GM12801 (cell line): Measurements from ENCODE around the gene CFAP299.

Experiments used
- CTCF ChIP-seq: IDR thresholded peaks from one replicate; pipeline ENCODE4 v1.5.1; 2011; ENCODE audit warnings: control low read depth; ENCODE audit not compliant: insufficient read length; ENCODE audit errors: extremely low read depth

The CFAP299 gene

DNA sequence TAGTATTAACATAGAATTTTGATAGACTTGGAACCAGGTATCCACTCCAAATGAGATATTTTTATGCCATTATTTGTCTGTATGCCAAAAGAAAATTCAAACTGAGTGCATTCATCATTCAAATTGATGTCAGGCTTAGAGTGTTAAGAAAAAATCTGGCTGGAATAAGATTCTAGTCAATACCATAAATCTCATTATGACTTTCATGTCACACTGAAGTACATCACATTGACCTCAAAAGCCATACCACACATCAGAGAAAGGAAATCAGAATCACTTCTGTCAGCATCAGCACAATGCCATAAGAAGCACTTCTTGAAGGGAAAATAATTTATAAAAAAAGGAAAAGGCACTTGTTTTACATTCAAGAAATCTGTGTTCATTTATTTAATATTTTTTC is 575.9 kb downstream of the CFAP299 start:
- no peak for TF ChIP-seq CTCF

DNA sequence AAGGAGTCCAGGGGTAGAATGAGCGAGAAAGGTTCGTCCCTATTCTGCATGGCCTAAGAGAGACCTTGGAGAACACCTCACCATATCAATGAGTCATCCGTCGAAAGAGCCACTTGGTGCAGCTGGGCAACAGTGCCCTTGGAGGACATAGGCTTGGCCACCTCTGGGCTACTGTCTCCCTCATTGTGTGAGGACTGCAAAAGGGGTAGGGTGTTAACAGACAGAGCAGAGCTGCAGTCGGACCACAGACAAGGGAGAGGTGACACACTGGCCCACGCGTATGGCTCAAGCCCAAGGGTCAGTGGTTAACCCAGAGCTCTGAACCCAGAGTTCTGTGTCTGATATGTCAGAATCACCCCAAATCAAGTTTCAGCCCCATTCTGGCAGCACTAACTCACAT is 576.8 kb downstream of the CFAP299 start:
- no peak for TF ChIP-seq CTCF

DNA sequence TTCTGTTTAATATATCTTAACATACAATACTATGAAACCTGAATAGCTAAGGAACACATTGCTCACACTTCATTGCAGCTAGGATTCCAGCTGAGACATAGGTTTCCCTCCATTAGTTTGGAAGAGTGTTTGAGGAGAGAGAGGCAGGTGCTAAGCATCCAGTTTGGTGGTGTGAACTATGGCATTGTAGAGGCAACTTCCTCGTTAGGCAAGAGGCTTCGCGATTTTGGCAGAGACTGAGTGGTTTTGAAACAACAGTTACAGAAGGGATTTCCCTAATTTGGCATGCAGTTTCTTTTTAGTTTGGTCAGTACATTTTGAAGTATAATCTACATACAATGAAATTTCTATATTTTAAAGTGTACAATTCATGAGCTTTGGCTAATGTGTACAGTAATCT is 577.9 kb downstream of the CFAP299 start:
- TF ChIP-seq CTCF: no peak

GRCh38 chr4:80916770-80917169 is 581.2 kb downstream of the CFAP299 start:
- no peak for TF ChIP-seq CTCF

GRCh38 chr4:80918004-80918403 is 582.5 kb downstream of the CFAP299 start:
- no peak for TF ChIP-seq CTCF

DNA sequence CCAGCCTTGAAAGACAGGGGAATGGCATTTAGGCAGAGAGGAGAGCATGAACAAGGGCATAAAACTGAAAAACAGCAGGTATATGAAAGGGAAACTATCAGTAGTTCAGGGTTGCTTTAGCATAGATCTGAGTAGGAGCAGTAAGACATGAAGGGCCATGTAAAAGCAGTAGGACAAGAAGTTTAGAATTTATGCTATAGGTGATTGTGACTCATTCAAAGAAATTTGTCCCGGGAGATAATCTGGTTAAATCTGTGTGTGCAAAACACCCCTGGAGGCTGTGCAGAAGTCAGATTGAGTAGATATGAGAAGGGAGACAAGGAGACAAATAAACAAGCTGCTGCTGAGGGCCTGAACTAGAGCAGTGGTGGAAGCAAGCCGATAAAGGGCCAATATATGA is 585.9 kb downstream of the CFAP299 start:
- no peak for TF ChIP-seq CTCF

GRCh38 chr4:80922941-80923340 is 587.4 kb downstream of the CFAP299 start:
- no peak for TF ChIP-seq CTCF

DNA sequence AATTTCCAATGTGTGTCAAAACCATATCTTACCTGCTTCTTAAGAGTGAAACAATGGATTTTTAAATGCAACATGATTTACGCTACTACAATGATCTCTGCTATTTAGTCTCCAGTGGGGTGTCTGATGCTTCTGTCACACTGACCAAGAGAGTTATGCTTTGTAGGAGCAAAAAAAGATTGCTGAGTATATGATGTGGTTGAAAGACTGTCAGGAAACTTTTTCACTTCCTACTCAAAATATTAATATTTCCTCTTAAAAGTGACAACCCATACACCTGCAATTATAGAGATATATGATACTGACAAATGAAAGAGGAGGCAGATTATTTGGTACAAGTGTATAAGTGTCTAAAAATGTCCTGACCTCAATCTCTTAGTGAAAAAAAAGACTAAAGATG is 589.8 kb downstream of the CFAP299 start:
- no peak for TF ChIP-seq CTCF
